Stimulated activated CD4-positive, alpha-beta T cell treated with anti-CD3 and anti-CD28 coated beads, Interleukin-4, amount 100 ng/mL, for 4 hours (primary cell): ENCODE data around the gene NBAS.
"Not testable (repeated sequence)": the region's sequence is repeated elsewhere in the genome, so short reads cannot be mapped to it uniquely, and the experiment has no call there.

ENCODE experiments used
- DNase-seq, 2 experiments: peaks; one replicate each; pipeline ENCODE4 v3.0.0-alpha.2; 2020

NBAS gene

GRCh38 chr2:15520346-15520745, 40.8 kb downstream of the NBAS start:
- DNase-seq: no peak

GRCh38 chr2:15518759-15519158, 42.4 kb downstream of the NBAS start:
- not testable (repeated sequence) for DNase-seq

- DNase-seq: no peak
These were observed 43.3 kb downstream of the NBAS start for GRCh38 chr2:15517793-15518192.

- no peak for DNase-seq
These were observed 49.4 kb downstream of the NBAS start for GRCh38 chr2:15511686-15512085.

- no peak for DNase-seq
These were observed 50.6 kb downstream of the NBAS start for GRCh38 chr2:15510552-15510951.

GRCh38 chr2:15510131-15510530, 51.0 kb downstream of the NBAS start:
- no peak for DNase-seq

- DNase-seq: no peak
These were observed 53.4 kb downstream of the NBAS start for GRCh38 chr2:15507697-15508096.

- no peak for DNase-seq
These were observed 54.1 kb downstream of the NBAS start for GRCh38 chr2:15507061-15507460.

- no peak for DNase-seq
These were observed 54.8 kb downstream of the NBAS start for GRCh38 chr2:15506229-15506819.

- no peak for DNase-seq
These were observed 56.1 kb downstream of the NBAS start for GRCh38 chr2:15504882-15505663.

GRCh38 chr2:15499251-15499650, 61.9 kb downstream of the NBAS start:
- not testable (repeated sequence) for DNase-seq

GRCh38 chr2:15498554-15498953, 62.6 kb downstream of the NBAS start:
- no peak for DNase-seq

GRCh38 chr2:15494877-15495276, 66.3 kb downstream of the NBAS start:
- no peak for DNase-seq

- no peak for DNase-seq
These were observed 68.3 kb downstream of the NBAS start for GRCh38 chr2:15492773-15493325.

- DNase-seq: no peak
These were observed 74.4 kb downstream of the NBAS start for GRCh38 chr2:15486770-15487169.

- no peak for DNase-seq
These were observed 75.2 kb downstream of the NBAS start for GRCh38 chr2:15485949-15486348.

- DNase-seq: no peak
These were observed 80.1 kb downstream of the NBAS start for GRCh38 chr2:15481000-15481399.

- no peak for DNase-seq
These were observed 80.6 kb downstream of the NBAS start for GRCh38 chr2:15480552-15480951.

GRCh38 chr2:15472876-15473275, 88.3 kb downstream of the NBAS start:
- DNase-seq: no peak

- DNase-seq: no peak
These were observed 89.0 kb downstream of the NBAS start for GRCh38 chr2:15472133-15472532.

GRCh38 chr2:15471606-15472005, 89.5 kb downstream of the NBAS start:
- no peak for DNase-seq

GRCh38 chr2:15460112-15460620, 101.0 kb downstream of the NBAS start:
- no peak for DNase-seq

- DNase-seq: no peak
These were observed 102.9 kb downstream of the NBAS start for GRCh38 chr2:15458277-15458676.

- DNase-seq: no peak
These were observed 103.3 kb downstream of the NBAS start for GRCh38 chr2:15457868-15458267.
